B cell (primary cell): ENCODE measurements around the gene SMIM28. TPM values are rescaled to one million over a fixed set of nuclear protein-coding genes. Genes with fewer than 3 reads are reported as not detected.

Source experiments
- ATAC-seq: fragments of 200-7000 bp; cut with Tn5 transposase; one replicate; pipeline ENCODE4 v1.10.0; 2021; ENCODE audit warnings: low read depth, mild to moderate bottlenecking, moderate number of reproducible peaks, moderate library complexity
- CTCF ChIA-PET: fragments of 350-600 bp; sonication (Branson Sonifier 250); formaldehyde crosslinking; loops from one replicate; lab custom pipeline; 2021; ENCODE audit warnings: antibody characterized with exemption, inconsistent platforms; lab: Charles Lee
- POLR2A ChIA-PET: fragments of 350-600 bp; sonication (Branson Sonifier 250); formaldehyde crosslinking; loops from one replicate; lab custom pipeline; 2021; ENCODE audit warnings: antibody characterized with exemption; lab: Charles Lee
- DNase-seq: peaks from one replicate; pipeline ENCODE4 v3.0.0; 2013
- H2AFZ ChIP-seq: 2 replicates; pipeline ENCODE4 v1.6.1; 2012; ENCODE audit warnings: mild to moderate bottlenecking, low read depth, low read length; ENCODE audit not compliant: insufficient read depth, poor library complexity, severe bottlenecking
- H3K27ac ChIP-seq, 2 donors: 1 replicate in 1 of 2; 2 replicates in 1 of 2; pipeline ENCODE4 v1.5.1; 2012 to 2013; ENCODE audit warnings: low read length in 2 of 2, mild to moderate bottlenecking in 2 of 2, moderate library complexity in 1 of 2
- H3K27me3 ChIP-seq, 4 experiments: fragments of 200-600 bp in 1 of 4; sonication (generic) in 1 of 4; replicated peaks in 1 of 4; 1 replicate in 2 of 4; 2 replicates in 2 of 4; pipeline versions ENCODE4 v1.6.1 to v1.7.0; 2013 to 2016; ENCODE audit warnings: low read length in 3 of 4, mild to moderate bottlenecking in 2 of 4, mixed read lengths in 1 of 4, moderate library complexity in 1 of 4; ENCODE audit not compliant: insufficient read depth in 4 of 4, control insufficient read depth in 3 of 4; ENCODE audit errors: control extremely low read depth in 1 of 4
- H3K36me3 ChIP-seq, 2 experiments: replicated peaks in 1 of 2; 1 replicate in 1 of 2; 2 replicates in 1 of 2; pipeline versions ENCODE4 v1.6.1 to v1.7.1; 2013; ENCODE audit warnings: low read length in 1 of 2; ENCODE audit not compliant: insufficient read depth in 2 of 2, control insufficient read depth in 1 of 2; ENCODE audit errors: control extremely low read depth in 1 of 2, extremely low read depth in 1 of 2
- H3K4me1 ChIP-seq, 2 donors: fragments of 200-600 bp in 1 of 2; sonication (generic) in 1 of 2; 1 replicate in 1 of 2; 2 replicates in 1 of 2; pipeline versions ENCODE4 v1.5.1 to v1.6.1; 2013 to 2017; ENCODE audit warnings: low read length in 2 of 2; ENCODE audit not compliant: control insufficient read depth in 2 of 2, insufficient read depth in 2 of 2
- H3K4me2 ChIP-seq: replicated peaks from 2 replicates; pipeline ENCODE3; 2012; ENCODE audit warnings: mild to moderate bottlenecking, low read depth, low read length; ENCODE audit not compliant: poor library complexity, severe bottlenecking
- H3K4me3 ChIP-seq, 5 experiments: fragments of 200-600 bp in 1 of 5; sonication (generic) in 1 of 5; 1 replicate in 3 of 5; 2 replicates in 2 of 5; pipeline versions ENCODE4 v1.5.1 to v1.7.0; 2011 to 2016; ENCODE audit warnings: low read length in 4 of 5, mild to moderate bottlenecking in 4 of 5, low read depth in 2 of 5, control low read depth in 1 of 5, moderate library complexity in 1 of 5; ENCODE audit not compliant: insufficient read depth in 1 of 5; ENCODE audit errors: control extremely low read depth in 1 of 5, extremely low read depth in 1 of 5
- H3K79me2 ChIP-seq: fragments of 200-600 bp; sonication (generic); one replicate; pipeline ENCODE4 v1.6.0; 2016; ENCODE audit warnings: low read length; ENCODE audit not compliant: control insufficient read depth, insufficient read depth
- H3K9ac ChIP-seq: fragments of 200-600 bp; sonication (generic); 2 replicates; pipeline ENCODE4 v1.6.1; 2017; ENCODE audit warnings: mild to moderate bottlenecking, low read length, moderate library complexity
- H3K9me3 ChIP-seq, 3 donors: one replicate each; pipeline versions ENCODE4 v1.6.1 to v1.7.1; 2013; ENCODE audit warnings: low read length in 2 of 3; ENCODE audit not compliant: control insufficient read depth in 2 of 3, insufficient read depth in 1 of 3; ENCODE audit errors: control extremely low read depth in 1 of 3
- H4K20me1 ChIP-seq: 2 replicates; pipeline ENCODE4 v1.6.0; 2012; ENCODE audit warnings: mild to moderate bottlenecking, low read length; ENCODE audit not compliant: insufficient read depth, control insufficient read depth, poor library complexity, severe bottlenecking
- H3K27ac Mint-ChIP-seq: one replicate; pipeline ENCODE4 v1.8.0; 2021; ENCODE audit warnings: mixed read lengths
- H3K27me3 Mint-ChIP-seq: one replicate; pipeline ENCODE4 v1.8.0; 2021; ENCODE audit warnings: mixed read lengths
- H3K4me1 Mint-ChIP-seq: one replicate; pipeline ENCODE4 v1.8.0; 2021; ENCODE audit warnings: mixed read lengths
- H3K4me3 Mint-ChIP-seq: one replicate; pipeline ENCODE4 v1.8.0; 2021; ENCODE audit warnings: mixed read lengths
- H3K9me3 Mint-ChIP-seq: one replicate; pipeline ENCODE4 v1.8.0; 2022; ENCODE audit warnings: mixed read lengths; ENCODE audit not compliant: insufficient read depth
- CTCF ChIP-seq: fragments of 200-600 bp; IDR thresholded peaks from one replicate; pipeline ENCODE4 v1.8.0; 2022; ENCODE audit warnings: antibody characterized with exemption, mild to moderate bottlenecking
- EZH2 ChIP-seq: IDR thresholded peaks from 2 replicates; pipeline ENCODE4 v1.6.1; 2012; ENCODE audit warnings: borderline replicate concordance, low read depth, mild to moderate bottlenecking, moderate library complexity, low read length; ENCODE audit not compliant: insufficient read depth, poor library complexity, severe bottlenecking
- WGBS: methylation state at CpG from one replicate; pipeline ENCODE4 v1.1.5; 2013; ENCODE audit warnings: missing lambda C conversion rate; ENCODE audit not compliant: insufficient coverage; 5-methylcytosine and 5-hydroxymethylcytosine counted together
- intact Hi-C: fragments of 100-400 bp; cut with micrococcal nuclease; formaldehyde crosslinking; loops from one replicate; pipeline ENCODE4 v1.10.0; 2022
- polyA plus RNA-seq: library from polyadenylated mRNA; depleted of rRNA; stranded (reverse); fragments of >200 nt; gene quantifications from 2 replicates; pipeline ENCODE4 v1.2.3, GENCODE V29; 2012
- total RNA-seq, 2 donors: library from RNA; stranded (reverse); fragments of 120-200 nt in 1 of 2; gene quantifications; 1 replicate in 1 of 2; 2 replicates in 1 of 2; pipeline versions ENCODE4 v1.2.3 to v1.2.4, GENCODE V29; 2013 to 2022

Gene SMIM28
- total and polyA plus RNA-seq, 2 donors (not counting 1 experiment from before 2014, with no cell fraction given) = not detected

DNA sequence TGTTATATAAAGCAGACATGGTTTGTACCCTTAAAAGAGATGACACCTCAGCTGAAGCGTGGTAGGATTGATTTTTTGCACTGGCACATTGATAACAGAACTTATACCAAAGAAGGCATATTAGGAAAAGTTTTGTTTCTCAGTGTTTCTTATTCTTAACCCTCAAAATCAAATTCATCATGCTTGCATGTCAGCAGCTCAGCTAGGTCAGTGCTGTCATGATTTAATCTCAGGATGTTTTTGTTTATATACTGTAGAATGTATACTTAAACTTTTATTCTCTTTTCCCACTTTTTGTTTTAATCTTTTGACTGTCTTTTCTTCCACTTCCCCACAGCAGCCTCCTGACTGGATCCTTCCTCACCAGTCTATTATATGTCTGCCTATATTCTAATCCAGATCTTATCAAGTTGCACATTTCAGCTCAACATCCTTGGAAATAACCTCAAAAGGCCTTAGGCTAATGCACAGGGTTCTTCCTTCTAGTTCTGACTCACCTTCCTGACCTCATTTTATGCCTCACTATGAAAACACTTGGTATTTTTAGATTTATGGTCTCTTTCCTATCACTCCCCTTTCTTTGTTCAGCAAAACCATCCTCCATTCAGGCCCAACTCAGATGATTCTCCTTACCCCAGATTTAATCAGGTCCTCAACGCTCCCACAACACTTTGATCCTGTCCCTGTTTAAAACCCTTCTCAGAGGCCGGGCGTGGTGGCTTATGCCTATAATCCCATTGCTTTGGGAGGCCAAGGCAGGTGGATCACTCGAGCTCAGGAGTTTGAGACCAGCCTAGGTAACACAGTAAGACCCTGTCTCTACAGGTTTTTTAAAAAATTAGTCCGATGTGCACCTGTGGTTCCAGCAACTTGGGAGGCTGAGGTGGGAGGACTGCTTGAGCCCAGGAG, 33.5 kb downstream of the SMIM28 start:
- H3K4me3 ChIP-seq = no peak overlapping the region
- no peaks in the 10 kb centered on the region for H3K4me1 ChIP-seq
- Mint-ChIP-seq H3K9me3 (no peaks in the 10 kb centered on the region), H3K27ac (no peak overlapping the region), H3K4me3 (no peak overlapping the region), H3K4me1 (peaks cover 2% of the 10 kb centered on the region), H3K27me3 (no peaks in the 10 kb centered on the region)
- DNase-seq = no peak
- ATAC-seq = no peak
- no peaks in the 10 kb centered on the region for H3K9me3 ChIP-seq
- no peaks in the 10 kb centered on the region for H4K20me1 ChIP-seq
- intact Hi-C loops = no loop called here
- ChIA-PET POLR2A (no interaction called here), CTCF (interaction anchor here (1.3 kb wide), 1 partner anchor 107 kb away, joined by 4 read pairs; no protein-coding TSS in a partner anchor)
- H2AFZ ChIP-seq = no peak overlapping the region
- TF ChIP-seq EZH2 = no peak
- TF ChIP-seq CTCF = no peak
- H3K36me3 ChIP-seq = peaks cover 9 to 71% of the 10 kb centered on the region in 2 experiments
- no peak overlapping the region for H3K9ac ChIP-seq
- WGBS = 91% methylated on average over 4 of the region's 6 CpGs
- H3K27ac ChIP-seq = no peak overlapping the region
- no peaks in the 10 kb centered on the region for H3K27me3 ChIP-seq
- H3K79me2 ChIP-seq = no peaks in the 10 kb centered on the region
- no peak overlapping the region for H3K4me2 ChIP-seq

GRCh38 chr6:138415125-138415524, 37.4 kb downstream of the SMIM28 start:
- ATAC-seq (no peak), DNase-seq (no peak)
- H3K4me3 ChIP-seq = no peak overlapping the region
- H4K20me1 ChIP-seq = no peaks in the 10 kb centered on the region
- H3K79me2 ChIP-seq = no peaks in the 10 kb centered on the region
- no peaks in the 10 kb centered on the region for H3K4me1 ChIP-seq
- H3K27ac ChIP-seq = no peak overlapping the region
- WGBS = 95% methylated on average over 5 of the region's 5 CpGs
- H3K9me3 ChIP-seq = no peaks in the 10 kb centered on the region
- H3K4me2 ChIP-seq = no peak overlapping the region
- intact Hi-C loops = no loop called here
- ChIA-PET CTCF (interaction anchor here (0.6 to 1.5 kb wide), 3 partner anchors 11 to 103 kb away, joined by 3 read pairs; partner anchors contain the start of gene HEBP2), POLR2A (no interaction called here)
- Mint-ChIP-seq H3K27ac (no peak overlapping the region), H3K4me1 (no peaks in the 10 kb centered on the region), H3K9me3 (no peaks in the 10 kb centered on the region), H3K4me3 (no peak overlapping the region), H3K27me3 (no peaks in the 10 kb centered on the region)
- H2AFZ ChIP-seq = no peak overlapping the region
- no peaks in the 10 kb centered on the region for H3K27me3 ChIP-seq
- no peak overlapping the region for H3K9ac ChIP-seq
- H3K36me3 ChIP-seq = peaks cover 7 to 49% of the 10 kb centered on the region in 2 experiments
- no peak for TF ChIP-seq CTCF
- no peak for TF ChIP-seq EZH2
